Tracheal epithelial cell (primary cell): Measurements from ENCODE around the gene FYN. TPM values are rescaled to one million over a fixed set of nuclear protein-coding genes. Genes with fewer than 3 reads are reported as not detected.

ENCODE experiments used
- total RNA-seq: library from RNA; depleted of rRNA; stranded (reverse); fragments of >200 nt; gene quantifications from 2 replicates; pipeline ENCODE4 v1.2.1, GENCODE V29; 2014

FYN gene
- 26.4 and 62.2 TPM in 2 replicates for total RNA-seq

GRCh38 chr6:111873178-111874024, at the start of gene FYN:
Gene FYN (minus strand): TSS chr6:111873452. CDS start chr6:111720051, 153,401 bp downstream.

Other genes with a start within 250 kb of the FYN start
- gene CCN6, start 180.7 kb upstream of the FYN start, total RNA-seq = 0.72 TPM in 1 of 2 replicates, not detected in the other
- 20.0 and 26.2 TPM in 2 replicates for gene TUBE1, start 214.0 kb upstream of the FYN start, total RNA-seq
- gene FAM229B, start 214.1 kb upstream of the FYN start, total RNA-seq = 7.2 and 12.1 TPM in 2 replicates